Activated CD8-positive, alpha-beta memory T cell treated with anti-CD3 and anti-CD28 coated beads, Interleukin-2, amount 50 U/mL, for 1 hour (primary cell): ENCODE results near the gene DUOXA1.
"Not testable (repeated sequence)": the region's sequence is repeated elsewhere in the genome, so short reads cannot be mapped to it uniquely, and the experiment has no call there.

Experiments
- DNase-seq: peaks from one replicate; pipeline ENCODE4 v3.0.0-alpha.2; 2020; ENCODE audit errors: extremely low read depth

DUOXA1 gene

DNA sequence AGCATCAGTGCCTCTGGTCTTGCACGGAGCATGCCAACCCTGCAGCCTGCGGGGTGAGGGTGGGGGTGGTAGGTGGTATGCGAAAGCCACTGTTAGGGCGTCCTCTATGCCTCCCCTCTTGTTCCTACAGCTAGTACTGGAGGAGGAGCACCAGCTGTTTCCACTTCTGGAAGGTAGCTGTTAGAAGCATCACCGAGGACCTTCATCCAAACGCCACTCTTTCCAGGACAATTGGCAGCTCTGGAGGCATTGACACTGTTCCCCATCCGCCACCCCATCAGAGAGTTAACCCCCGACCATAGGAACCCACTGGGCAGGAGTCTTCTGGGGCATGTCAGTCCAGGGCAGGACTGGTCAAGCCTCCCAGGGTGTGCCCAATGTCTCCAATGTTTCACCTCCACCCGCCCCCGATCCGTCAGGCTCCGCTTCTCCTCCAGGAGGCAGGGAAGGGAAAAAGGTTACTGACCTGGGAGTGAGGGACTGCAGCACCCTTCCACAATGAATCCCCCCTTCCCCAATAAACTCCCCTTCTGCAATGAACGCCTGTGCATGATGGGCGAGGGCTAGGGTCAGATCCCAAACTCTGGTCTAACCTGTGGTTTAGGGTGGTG is 16.2 kb downstream of the DUOXA1 start:
- no peak for DNase-seq

DNA sequence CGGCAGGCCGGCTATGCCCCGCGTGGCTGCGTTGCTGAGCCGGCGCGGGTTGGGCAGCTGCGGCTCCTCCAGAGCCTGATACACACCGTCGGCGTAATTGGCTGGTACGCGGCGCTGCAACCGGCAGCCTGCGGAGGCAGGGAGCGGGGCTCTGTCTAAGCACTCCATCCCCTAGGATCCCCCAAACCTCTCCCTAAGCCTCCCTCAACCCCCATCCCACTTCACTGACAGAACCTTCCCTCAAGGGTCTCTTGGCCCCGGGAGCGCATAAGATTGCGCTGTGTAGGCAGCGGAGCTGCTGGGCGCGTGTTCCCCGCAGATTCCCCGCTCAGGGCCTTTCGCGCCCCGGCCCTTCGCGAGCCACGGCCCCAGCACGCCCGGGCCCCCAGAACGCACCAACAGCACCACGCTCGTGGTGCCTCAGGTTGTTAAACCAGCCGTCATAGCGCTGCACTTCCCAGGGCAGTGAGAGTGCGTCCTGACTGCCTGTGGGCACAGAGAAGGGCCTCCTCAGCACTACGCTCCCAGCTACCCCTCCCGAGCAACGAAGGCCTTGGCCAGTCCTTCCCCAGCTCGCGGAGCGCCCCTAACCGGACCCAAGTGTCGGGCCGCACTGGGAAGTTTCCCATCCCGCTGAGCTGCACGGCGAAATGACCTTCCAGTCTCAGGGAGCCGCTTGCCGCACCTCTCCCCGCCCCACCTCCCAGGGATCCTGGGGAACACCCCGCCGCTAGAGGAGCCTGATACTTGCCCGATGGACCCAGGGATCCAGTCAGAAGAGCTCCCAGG is 16.9 kb downstream of the DUOXA1 start:
- no peak for DNase-seq

DNA sequence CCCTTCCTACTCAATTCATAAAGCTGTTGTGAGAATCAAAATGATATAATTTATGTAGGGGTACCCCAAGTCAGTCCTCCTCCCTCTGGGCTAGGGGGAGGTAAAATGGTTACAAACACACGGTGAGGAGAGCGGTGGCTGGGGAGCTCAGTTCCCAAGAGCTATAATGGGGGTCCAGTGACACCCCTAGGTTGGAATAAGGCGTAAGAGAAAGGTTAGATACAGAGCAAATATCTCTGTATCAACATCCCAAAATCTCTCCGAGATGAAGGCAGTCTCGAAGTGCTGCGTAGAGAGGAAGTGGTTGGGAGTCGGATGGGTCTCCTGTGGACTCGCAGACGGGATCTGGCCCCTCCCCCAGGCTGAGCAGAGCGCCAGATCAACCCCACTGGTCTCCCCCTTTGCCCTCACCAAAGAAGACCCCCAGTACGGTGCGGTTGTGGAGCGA is 17.5 kb downstream of the DUOXA1 start:
- DNase-seq, result no peak

DNA sequence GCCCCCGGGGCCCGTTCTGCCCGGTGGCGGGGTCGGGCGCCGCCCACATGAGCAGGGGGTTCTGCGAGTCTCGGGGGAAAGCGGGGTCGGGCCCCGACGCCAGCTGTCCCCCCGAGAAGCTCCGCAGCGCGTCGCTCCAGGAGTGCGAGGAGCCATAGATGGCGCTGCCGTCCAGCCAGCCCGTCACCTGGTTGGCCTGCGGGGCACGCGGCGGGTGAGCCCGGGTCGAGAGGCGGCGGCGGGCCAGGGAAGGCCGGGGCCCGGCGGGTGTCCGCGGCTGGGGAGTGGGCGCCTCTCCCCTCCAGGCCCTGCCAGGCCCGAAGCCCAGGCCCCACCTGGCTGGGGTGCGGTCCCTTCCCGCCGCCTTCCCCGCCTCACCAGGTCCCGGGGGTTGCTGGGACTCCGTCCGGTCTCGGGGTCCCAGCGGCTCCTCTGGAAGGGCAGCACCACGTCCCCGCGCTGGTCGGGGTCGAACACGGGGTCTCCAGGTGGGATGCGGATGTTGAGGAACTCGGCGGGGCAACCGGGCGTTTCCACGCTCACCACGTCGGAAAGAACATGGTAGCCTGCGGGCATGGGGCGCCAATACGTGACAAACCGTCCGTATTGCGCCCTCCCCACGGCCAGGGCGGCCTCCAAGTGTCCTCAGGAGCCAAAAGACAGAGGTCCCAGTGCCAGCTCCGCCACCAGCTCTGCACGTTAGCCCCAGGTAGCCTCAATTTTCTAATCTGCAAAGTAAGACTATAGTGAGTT is 18.1 kb downstream of the DUOXA1 start:
- DNase-seq, result no peak

DNA sequence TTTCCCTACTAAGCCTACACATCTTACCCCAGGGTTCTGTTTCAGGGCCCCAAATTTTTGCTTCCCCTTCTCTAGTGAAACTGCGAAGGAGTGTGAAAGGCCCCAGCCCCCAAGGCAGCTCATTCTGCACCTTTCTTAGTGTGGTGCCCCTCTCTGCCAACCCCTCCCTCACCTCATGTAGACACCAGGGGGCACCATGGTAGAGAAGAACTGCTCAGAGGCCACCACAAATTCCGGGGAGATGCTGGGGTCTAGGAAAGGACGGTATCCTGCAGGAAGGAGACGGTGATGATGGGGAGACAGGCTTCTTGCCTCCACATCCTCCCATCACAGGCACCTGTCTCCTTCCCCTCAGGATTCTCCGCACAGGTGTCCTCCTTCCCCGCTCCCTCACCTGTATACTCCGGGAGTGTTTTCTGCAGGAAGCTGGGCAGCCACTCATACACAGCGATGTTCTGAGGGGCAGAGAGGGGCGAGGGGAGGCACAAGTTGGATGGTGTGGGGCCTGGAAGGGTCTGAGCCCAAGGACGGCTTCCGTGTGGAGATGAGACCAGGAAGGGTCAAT is 19.3 kb downstream of the DUOXA1 start:
- DNase-seq, result no peak

DNA sequence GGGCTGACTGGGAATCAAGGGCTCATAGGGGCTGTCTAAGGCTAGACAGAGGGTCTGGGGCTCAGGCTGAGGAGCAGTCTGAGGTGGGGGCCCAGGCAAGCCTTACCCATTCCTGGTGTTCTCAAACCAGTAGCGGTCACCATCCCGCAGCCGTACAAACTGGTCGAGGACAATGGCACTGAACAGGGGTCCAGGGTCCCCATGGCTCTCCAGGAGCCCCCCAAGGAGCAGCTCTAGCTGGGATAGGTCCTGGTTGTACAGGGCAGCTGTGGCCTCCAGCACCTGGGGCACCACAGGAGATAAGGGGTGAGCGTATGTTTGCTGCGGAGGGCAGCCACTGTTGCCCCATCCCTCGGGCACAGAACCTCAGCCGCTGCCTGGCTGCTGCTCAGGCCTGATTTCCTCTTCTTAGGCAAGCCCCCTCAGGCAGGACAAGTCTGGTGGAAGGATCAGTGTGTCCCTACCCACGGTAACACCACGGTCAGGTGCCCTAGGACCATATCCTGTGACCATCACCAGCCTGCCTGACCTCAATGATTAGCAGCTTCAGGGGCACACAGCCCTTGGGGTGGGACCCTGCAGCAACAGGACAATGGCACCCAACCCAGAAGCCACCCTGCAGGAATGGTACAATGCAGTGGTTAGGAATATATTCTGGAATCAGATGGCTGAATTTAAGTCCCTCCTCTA is 21.6 kb downstream of the DUOXA1 start:
- DNase-seq, result no peak

DNA sequence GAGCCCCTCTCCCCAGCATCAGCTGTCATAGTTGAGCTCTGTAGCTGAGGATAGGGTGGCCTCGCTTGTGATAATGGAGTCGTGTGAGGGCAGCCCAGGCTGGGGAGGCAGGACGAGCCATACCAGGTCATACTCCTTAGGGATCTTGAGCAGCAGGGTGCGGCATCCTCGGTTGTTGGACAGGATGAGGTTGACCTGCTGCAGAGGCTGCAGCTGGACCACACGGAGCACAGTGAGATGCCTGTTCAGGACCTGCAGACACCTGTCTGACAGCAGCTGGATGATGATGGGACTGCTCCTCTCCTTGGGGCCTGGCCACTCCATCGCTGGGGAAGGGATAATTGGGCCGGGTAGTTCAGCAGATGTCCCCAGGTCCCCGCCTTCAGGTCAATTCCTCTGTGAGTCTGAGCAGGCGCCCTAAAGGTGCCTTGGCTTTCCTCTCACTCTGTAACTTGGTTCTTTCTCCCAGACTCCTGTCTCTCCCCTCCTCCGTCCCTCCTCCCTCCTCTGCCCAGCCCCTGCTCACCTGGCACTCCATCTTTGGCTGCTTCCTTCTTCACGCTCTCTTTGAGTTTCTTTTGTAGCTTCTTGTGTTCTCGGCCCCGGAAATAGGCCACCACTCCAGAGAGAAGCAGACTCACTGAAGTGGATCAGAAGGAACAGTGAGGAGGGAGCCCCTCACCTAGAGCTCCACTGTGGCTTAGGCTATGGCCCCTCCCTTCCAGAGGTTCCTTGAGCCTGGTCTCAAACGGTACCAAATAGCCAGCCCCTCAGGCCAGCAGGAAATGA is 23.5 kb downstream of the DUOXA1 start:
- DNase-seq, result no peak

DNA sequence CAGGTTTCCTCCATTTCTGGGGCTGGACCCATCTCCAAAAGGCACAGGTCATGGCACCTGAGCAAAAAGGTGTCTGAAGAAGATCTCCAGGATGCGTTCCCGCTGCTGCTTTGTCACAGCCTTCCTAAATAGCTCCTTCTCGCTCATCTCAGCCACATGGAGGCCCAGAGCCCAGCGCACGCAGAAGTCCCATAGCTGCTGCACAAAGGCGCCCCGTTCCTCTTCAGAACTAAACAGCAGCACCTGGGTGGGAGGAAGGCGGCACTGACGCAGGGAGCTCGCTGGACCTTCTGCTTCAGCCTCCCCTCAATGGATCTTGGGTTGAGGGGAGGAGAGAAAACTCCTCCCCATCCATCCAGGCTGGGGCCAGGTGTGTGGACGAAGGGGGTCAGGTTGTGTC is 24.1 kb downstream of the DUOXA1 start:
- DNase-seq, result no peak

DNA sequence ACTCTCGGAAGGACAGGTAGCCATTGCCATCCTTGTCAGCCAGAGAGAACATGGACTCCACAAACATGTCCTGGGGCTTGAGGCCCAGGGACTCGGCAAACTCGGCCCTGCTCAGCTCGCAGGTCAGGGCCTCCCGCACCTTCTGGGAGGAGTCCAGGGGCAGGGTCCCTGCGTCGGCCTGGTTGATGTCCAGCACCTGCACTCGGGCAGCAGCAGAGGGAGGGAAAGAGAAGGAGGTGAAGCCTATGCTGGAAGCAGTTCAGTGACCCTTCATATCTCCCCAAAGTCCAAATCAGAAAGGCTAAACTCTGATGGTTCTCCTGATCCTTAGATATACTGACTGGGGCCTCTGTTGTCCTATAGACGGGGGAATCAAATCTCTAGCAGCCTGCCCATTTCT is 25.5 kb downstream of the DUOXA1 start:
- not testable (repeated sequence) for DNase-seq

DNA sequence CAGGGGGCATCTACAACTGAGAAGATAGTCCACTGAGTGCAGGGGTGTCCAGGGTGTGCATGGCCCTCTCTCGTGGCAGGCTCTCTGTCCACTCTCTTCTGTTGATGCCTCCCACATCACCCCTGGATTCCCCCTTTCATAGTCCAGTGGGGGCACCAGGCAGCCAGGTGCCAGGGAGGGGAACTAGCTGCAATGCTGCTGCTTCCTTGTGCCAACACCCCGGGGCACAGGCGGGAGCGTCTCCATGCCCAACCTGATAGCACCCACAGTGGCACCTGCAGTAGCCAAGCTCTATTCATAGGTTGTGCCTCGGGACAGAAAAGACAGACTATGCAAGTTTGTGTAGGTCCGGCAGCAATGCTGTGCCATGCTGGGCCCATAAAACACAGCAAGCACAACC is 27.5 kb downstream of the DUOXA1 start:
- no peak for DNase-seq

DNA sequence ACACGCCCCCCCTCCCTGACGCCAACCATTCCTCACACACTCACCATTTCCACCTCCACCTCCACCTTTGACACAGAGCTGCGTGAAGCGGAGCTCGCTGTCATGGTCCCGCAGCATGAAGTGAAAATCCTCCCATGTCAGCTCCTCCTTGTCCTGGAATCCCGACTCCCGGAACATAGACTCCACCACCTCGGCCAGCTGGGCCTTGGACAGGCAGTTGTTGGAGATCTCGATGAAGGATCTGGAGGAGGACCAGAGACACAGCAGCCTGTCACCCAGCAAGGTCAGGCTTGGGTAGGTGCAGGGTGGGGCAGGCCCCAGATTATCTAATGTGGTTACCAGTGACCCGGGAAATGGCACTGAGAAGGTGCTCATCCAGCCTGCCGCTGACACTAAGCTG is 27.9 kb downstream of the DUOXA1 start:
- no peak for DNase-seq

DNA sequence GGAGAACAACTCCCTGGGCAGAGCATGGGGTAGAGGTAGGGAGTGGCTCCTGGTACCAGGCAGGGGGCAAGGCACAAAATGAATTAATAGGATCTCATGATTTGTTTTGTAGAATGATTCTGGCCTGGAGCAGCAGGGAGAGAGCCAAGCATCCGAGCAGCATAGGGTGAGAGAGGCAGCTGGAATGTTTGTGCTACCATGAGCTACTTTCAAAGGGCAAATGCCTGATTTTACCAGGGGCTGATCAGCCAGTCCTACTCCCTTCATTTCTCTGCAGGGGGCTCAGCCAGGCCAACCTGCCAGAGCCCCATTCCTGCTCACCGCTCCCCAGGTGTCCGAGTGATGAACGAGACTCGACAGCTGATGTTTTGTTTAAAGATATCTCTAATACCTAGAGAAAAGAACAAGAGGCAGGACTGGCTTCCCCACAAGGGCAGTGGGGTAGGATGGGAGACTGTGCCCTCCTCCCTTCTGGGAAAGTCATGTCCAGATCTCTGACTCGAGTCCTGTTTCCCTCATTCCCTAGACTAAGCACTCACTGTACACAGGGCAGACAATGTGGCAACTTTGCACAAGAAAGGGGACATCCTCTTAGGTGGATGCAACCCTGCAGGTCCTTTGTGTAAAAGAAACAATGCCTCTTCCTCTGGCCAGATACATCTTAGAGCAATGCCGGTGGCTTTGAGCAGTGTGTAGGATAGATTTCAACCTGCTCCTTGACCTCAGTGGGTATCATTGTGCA is 28.6 kb downstream of the DUOXA1 start:
- no peak for DNase-seq

DNA sequence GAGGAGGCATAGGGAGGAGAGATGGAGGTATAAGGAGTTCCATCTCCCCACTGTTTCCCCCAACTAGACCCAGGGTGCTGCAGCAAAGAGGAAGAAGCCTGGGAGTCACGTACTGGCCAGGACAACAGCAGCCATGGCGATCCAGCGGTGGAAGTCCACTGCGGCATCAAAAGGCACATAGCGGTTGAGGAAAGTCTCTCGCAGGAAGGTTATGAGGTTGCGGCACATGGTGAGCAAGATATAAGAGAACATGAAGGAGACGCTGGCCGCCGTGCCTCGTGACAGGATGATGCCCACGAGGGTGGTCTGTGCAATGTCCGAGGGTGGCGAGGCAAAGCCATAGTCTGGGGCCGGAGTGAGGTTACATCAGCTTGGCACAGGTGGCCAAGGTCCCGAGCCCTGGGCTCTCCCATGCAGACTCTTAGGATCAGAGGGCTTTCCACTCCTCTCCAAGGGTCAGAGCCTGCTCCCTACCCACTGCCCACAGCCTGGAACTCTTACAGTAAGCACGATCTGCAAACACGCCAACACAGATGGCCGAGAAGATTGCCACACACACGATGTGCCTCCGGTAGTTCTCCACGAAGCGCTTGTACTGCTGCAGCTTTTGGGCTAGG is 30.0 kb downstream of the DUOXA1 start:
- DNase-seq, result no peak

DNA sequence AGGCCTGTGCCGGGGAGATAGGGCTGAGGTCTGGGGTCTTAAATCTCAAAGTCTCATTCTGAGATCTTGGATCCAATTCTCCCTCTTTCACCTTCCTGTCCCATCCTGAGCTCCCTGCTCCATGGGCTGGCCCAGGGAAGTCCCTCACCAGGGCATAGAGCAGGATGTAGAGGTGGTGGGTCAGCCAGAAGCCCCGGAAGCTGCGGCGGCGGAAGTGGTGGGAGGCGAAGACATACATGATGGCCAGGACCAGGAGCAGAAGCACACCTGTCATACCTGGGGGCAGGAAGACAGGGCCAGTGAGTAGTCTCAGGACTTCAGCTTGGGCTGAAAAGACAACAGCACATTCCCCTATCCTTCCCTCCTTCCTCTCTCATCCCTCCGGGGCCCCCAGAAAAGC is 32.2 kb downstream of the DUOXA1 start:
- no peak for DNase-seq

DNA sequence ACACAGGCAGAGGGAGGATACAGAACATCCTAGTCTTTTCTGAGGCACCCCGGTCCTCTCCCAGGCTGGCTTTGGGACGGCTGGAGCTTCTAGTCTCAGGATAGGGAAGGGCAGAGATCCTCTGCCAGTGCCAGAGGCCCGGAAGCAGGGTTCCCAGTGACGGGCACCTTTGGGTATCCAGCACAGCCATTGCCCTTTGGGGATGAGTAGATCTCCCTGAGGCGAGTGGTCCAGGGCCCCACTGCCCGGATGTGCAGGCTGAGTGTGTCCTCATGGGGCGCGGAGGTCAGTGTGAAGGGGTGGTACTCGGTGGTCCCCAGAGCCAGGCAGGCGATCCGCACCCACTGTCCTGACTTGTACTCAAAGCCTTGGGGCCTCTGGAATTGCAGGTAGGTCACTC is 34.0 kb downstream of the DUOXA1 start:
- DNase-seq, result no peak

DNA sequence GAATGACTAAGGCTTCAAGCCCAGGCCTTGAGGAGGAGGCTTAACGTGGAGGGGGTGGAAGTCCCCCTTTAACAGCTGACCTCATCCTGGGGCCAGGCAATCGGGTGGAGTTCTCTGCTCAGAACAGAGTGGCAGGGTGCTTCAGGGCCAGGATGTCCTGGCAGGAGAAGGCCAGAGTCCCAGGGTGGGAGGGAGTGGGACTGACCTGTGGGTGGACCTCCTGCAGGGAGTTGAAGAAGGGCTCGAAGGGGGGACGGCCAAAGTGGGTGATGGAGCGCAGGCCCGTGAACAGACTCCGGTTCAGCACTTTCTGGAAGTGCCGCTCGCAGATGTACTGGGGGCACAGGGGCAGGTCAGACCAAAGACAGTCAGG is 35.3 kb downstream of the DUOXA1 start:
- no peak for DNase-seq

DNA sequence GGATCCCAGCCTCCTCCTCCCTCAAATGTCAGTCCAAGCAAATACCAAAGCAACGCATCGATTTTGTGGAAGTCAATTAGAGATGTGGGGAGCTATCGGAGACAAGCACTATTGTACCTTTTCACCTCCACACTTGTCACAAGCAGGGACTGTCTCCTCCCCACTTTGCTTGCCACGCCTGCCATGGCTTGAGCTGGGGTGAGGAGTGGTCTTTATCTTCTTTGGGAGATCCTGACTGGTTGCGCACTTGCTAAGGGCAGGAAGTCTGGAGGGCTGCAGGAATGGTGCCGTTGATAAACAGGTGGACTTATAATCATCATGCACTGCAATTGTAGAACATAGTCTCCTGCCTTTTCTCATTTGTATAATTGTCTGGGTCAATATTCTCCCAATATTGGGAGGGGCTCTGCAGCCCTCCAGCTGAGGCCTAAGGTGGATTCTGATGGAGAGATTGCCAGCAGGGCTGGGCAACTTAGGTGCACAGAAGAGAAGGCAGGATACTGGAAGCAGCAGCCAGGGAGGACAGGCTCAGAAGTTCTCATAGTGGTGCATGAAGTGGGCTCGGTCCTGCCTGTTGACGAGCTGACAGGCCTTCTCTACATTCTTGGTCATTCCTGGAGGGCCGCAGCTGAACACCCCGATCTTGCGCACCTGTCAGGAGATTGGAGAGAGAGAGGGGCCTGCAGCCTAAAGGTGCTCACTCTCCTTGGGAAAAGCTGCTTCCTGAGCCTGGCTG is 35.9 kb downstream of the DUOXA1 start:
- DNase-seq, result no peak

DNA sequence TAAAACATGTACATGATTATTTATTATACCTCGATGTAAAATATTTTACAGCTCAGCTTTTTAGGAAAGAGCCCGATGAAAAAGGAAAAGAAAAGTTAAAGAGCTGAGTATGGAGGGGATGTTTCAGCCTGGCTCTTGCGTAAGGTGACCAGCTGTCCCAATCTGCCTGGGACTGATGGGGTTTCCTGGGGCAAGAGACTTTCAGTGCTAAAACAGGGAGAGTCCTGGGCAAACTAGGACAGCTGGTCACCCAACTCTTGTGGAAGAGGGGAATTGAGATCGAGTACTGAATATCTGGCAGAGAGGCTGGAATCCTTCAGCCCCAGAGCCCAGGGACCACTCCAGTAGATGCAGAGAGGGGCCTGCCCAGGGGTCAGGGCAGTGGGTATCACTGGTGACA is 36.7 kb downstream of the DUOXA1 start:
- DNase-seq, result no peak

DNA sequence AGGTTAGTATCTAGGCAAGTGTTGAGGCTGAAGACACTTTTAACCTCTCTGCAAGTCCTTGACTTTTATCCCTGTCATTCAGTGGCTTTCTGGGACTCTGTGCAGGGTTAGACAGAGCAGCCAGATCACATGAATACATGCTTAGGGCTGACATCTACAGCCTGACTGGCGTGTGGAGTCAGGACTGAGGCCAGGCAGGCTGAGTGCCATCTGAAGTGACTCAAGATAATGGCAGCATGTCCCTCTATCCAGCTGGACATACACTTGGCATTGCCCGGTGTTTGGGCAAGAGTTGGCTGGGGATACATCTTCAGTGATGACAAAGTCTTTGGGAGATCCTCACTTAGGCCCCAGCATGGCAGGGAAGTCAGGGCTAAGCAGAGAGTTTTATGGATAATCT is 38.1 kb downstream of the DUOXA1 start:
- no peak for DNase-seq
